ENCODE measurements around the gene OXLD1.

The OXLD1 gene

DNA sequence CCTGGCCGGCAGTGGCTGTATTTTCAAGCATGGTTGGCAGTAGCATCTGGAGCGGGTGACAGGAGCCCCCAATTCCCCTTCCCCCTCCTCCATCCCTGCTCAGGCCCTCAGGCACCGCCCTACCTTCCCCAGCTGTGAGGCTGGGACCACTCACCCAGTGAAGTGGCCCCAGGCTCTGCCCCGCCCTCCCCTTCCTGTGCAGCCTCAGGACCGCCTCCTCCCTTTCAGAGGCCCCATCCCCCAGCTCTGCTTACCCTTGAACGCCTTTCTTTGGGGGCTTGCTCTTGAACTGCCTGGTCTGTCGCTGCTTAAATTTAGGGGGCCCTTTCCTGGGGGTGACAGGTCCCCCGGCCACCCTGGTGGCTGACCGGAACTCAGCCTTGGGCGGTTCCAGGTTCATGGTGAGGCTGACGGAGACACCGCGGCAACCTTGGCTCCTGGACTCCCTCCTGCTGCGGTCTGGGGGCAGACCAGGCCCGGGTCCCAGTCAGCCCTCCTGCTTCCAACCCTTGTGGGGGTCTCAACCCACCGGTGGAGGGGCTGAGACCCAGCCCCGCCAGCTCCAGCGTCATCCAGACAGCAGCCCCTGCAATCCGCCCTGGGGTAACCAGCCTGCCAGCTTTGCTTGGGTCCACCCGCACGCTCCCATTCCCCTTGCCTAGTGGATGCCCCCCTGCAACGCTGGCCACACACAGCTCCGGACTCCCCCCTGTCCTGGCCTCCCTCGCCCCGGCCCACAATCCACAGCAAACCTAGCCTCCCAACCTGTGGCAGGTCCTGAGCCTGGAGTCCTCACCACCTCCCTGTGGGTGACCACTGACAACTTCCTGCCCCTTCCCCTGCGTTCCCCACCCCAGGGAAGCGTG, 13.3 kb downstream of the OXLD1 start:
- TF ChIP-seq, protein P1, sequence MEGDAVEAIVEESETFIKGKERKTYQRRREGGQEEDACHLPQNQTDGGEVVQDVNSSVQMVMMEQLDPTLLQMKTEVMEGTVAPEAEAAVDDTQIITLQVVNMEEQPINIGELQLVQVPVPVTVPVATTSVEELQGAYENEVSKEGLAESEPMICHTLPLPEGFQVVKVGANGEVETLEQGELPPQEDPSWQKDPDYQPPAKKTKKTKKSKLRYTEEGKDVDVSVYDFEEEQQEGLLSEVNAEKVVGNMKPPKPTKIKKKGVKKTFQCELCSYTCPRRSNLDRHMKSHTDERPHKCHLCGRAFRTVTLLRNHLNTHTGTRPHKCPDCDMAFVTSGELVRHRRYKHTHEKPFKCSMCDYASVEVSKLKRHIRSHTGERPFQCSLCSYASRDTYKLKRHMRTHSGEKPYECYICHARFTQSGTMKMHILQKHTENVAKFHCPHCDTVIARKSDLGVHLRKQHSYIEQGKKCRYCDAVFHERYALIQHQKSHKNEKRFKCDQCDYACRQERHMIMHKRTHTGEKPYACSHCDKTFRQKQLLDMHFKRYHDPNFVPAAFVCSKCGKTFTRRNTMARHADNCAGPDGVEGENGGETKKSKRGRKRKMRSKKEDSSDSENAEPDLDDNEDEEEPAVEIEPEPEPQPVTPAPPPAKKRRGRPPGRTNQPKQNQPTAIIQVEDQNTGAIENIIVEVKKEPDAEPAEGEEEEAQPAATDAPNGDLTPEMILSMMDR (IDR thresholded peaks at IDR 0.05; ENCODE audit: low read depth, low read length, missing control alignments), result no peak
- DNase-seq (ENCODE audit: extremely low read depth, low read depth), result no peak
- H3K4me3 ChIP-seq (replicated peaks; ENCODE audit: low read depth, low read length), result no peak overlapping the region

DNA sequence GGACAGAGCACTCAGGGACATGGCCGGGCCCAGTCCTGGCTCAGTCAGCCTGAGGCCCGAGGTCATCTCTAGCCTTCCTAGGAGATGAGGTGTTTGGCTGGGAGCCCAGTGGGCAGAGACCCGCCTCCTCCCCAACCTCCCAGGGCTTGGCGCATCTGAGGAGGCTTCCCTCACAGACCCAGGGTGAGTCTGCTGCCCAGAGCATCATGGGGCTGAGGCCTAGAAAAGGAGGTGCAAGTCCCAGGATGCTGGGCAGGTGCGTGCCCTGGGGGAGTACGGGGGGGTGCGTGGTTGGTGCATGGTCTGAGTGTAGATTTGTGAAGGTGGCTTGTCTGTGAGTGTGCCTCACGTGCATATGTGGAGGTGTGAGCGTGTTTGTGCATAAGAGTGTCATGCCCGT, 14.7 kb downstream of the OXLD1 start:
- TF ChIP-seq, protein P1 (IDR thresholded peaks at IDR 0.05; ENCODE audit: low read depth, low read length, missing control alignments), result no peak
- DNase-seq (ENCODE audit: extremely low read depth, low read depth), result peak; percentile 49
- no peak overlapping the region for H3K4me3 ChIP-seq (replicated peaks; ENCODE audit: low read depth, low read length)

DNA sequence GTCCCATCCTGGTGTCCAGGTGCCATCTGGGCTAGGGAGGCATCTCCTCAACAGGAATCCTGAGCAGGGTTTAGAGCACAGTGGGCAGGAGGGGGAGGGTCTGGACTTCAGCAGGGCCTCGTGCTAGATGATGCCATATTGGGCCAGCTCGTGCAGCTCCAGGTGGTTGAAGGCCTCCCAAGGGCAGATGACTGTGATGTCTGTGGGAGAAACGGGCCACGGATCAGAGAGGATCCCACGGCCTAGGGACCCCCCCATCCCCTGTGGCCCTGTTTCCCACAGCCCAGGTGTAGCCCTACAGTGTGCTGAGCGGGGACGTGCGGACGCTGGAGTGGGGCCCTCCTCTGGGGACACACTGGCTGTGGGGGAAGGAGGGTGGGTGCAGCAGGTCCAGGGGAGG, 15.5 kb downstream of the OXLD1 start:
- TF ChIP-seq, protein P1 (IDR thresholded peaks at IDR 0.05; ENCODE audit: low read depth, low read length, missing control alignments), result no peak
- DNase-seq (ENCODE audit: extremely low read depth, low read depth), result no peak
- no peak overlapping the region for H3K4me3 ChIP-seq (replicated peaks; ENCODE audit: low read depth, low read length)

DNA sequence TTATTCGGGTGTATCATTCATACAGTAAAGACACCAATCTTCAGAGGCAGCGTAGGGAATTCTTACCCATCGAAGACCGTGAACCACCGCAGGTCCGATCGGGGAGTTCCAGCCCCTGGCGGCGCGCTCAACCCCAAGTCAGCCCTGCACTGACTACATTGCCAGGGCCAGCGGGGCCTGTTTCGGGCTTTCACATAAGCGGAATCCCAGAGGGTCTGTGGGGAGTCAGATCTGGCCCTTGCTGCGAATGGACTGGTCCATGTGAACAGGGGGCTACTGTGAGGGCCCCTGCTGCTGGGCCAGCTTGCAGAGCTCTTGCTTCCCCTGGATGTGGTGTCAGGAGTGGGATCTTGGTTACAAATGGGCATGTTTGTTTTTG, 17.7 kb downstream of the OXLD1 start:
- DNase-seq (ENCODE audit: extremely low read depth, low read depth), result no peak
- TF ChIP-seq, protein P1 (IDR thresholded peaks at IDR 0.05; ENCODE audit: low read depth, low read length, missing control alignments), result no peak
- H3K4me3 ChIP-seq (replicated peaks; ENCODE audit: low read depth, low read length), result no peak overlapping the region

DNA sequence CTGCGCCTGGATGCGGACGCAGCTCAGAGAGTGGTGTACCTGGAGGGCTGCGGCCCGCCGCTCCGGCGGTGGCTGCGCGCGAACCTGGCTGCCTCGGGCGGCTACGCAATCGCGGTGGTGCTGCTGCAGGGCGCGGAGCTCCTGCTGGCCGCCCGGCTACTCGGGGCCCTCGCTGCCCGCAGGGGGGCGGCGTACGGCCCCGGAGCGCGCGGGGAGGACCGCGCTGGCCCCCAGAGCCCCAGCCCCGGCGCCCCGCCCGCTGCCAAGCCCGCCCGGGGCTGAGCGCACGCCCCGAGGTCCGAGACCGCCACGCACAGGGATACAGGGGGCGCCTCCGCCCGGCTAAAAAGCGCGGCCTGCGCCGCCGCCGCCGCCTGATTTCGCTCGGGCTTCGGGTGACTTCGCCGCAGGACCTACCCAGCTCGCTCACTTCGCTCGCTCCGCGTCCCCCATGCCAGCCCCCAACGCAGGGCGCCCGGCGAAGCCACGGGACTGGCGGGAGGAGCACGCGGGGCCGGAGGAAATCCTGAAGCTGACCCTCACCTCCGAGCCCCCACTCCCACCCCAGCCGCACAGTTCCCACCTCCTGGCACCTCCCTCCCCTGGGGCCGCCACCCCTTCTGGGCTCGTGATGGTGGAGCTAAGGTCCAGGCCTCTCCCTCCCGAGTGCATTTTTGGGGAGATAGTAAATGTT, 18.2 kb downstream of the OXLD1 start:
- H3K4me3 ChIP-seq (replicated peaks; ENCODE audit: low read depth, low read length), result no peak overlapping the region
- TF ChIP-seq, protein P1 (IDR thresholded peaks at IDR 0.05; ENCODE audit: low read depth, low read length, missing control alignments), result no peak
- DNase-seq (ENCODE audit: extremely low read depth, low read depth), result no peak

DNA sequence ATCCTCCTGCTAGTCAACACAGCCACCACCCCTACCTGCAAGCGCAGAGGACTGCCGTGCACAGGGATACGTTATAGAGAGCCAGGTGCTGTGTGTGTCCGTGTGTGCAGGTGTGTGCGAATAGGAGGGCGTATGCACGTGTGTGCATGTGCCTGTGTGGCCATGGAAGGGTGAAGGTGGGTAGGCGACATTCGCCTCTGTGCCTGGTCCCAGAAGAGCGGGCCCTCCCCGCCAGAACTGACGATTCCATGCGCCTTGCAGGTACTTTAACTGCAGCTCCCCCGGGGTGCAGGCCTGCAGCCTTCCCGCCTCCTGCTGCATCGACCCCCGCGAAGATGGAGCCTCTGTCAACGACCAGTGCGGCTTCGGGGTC, 18.8 kb downstream of the OXLD1 start:
- H3K4me3 ChIP-seq (replicated peaks; ENCODE audit: low read depth, low read length), result no peak overlapping the region
- DNase-seq (ENCODE audit: extremely low read depth, low read depth), result no peak
- TF ChIP-seq, protein P1 (IDR thresholded peaks at IDR 0.05; ENCODE audit: low read depth, low read length, missing control alignments), result no peak
